WTC11 (cell line): ENCODE data around the gene BNIPL. TPM values are rescaled to one million over a fixed set of nuclear protein-coding genes. Genes with fewer than 3 reads are reported as not detected.

Experiments used
- ETV6 ChIP-seq: sonication (generic); formaldehyde crosslinking; IDR thresholded peaks from 2 replicates; pipeline ENCODE4 v1.8.1; 2022; ENCODE audit warnings: mild to moderate bottlenecking, missing genetic modification reagents
- GTF2I ChIP-seq: fragments of 250-450 bp; sonication (Bioruptor Pico); conservative IDR thresholded peaks from 2 replicates; pipeline ENCODE4 v1.4.0; 2021; ENCODE audit warnings: mild to moderate bottlenecking
- IRF2 ChIP-seq: sonication (generic); formaldehyde crosslinking; IDR thresholded peaks from 2 replicates; pipeline ENCODE4 v1.8.0; 2022; ENCODE audit warnings: low read depth, missing genetic modification reagents, borderline replicate concordance
- NR2C2 ChIP-seq: sonication (generic); formaldehyde crosslinking; IDR thresholded peaks from 2 replicates; pipeline ENCODE4 v1.8.0; 2022; ENCODE audit warnings: mild to moderate bottlenecking, missing genetic modification reagents
- PRRX2 ChIP-seq: fragments of 250-450 bp; sonication (Bioruptor Pico); IDR thresholded peaks from 2 replicates; pipeline ENCODE4 v1.8.0; 2021; ENCODE audit warnings: mild to moderate bottlenecking
- SMAD3 ChIP-seq: sonication (generic); formaldehyde crosslinking; IDR thresholded peaks from 2 replicates; pipeline ENCODE4 v1.8.0; 2022; ENCODE audit warnings: missing genetic modification reagents, mild to moderate bottlenecking, borderline replicate concordance
- TCF7 ChIP-seq: sonication (generic); formaldehyde crosslinking; IDR thresholded peaks from 2 replicates; pipeline ENCODE4 v1.8.0; 2022; ENCODE audit warnings: mild to moderate bottlenecking, low read depth, missing genetic modification reagents, moderate library complexity
- ZBTB21 ChIP-seq: sonication (generic); formaldehyde crosslinking; IDR thresholded peaks from 2 replicates; pipeline ENCODE4 v1.8.1; 2023; ENCODE audit warnings: mild to moderate bottlenecking, missing genetic modification reagents, borderline replicate concordance
- ZNF138 ChIP-seq: sonication (generic); formaldehyde crosslinking; conservative IDR thresholded peaks from 2 replicates; pipeline ENCODE4 v1.8.1; 2022; ENCODE audit warnings: mild to moderate bottlenecking, moderate library complexity, missing genetic modification reagents
- ZNF219 ChIP-seq: sonication (generic); formaldehyde crosslinking; IDR thresholded peaks from 2 replicates; pipeline ENCODE4 v1.8.0; 2023; ENCODE audit warnings: missing genetic modification reagents, mild to moderate bottlenecking, borderline replicate concordance
- ZNF232 ChIP-seq: sonication (generic); formaldehyde crosslinking; IDR thresholded peaks from 2 replicates; pipeline ENCODE4 v1.8.0; 2022; ENCODE audit warnings: mild to moderate bottlenecking, missing genetic modification reagents
- ZNF396 ChIP-seq: fragments of 250-450 bp; sonication (Bioruptor Pico); IDR thresholded peaks from 2 replicates; pipeline ENCODE4 v1.8.0; 2021; ENCODE audit warnings: mild to moderate bottlenecking, moderate library complexity, borderline replicate concordance
- total RNA-seq: library from RNA; stranded (reverse); gene quantifications from 3 replicates; pipeline ENCODE4 v1.2.3, GENCODE V29; 2021
- TF ChIP-seq, protein P1 (sequence below): sonication (generic); formaldehyde crosslinking; IDR thresholded peaks from 2 replicates; pipeline ENCODE4 v1.8.0; 2022; ENCODE audit warnings: mild to moderate bottlenecking, missing genetic modification reagents
- TF ChIP-seq, protein P2 (sequence below): sonication (generic); formaldehyde crosslinking; IDR thresholded peaks from 2 replicates; pipeline ENCODE4 v1.8.1; 2023; ENCODE audit warnings: mild to moderate bottlenecking, moderate library complexity, missing genetic modification reagents
- TF ChIP-seq, protein P3 (sequence below): fragments of 250-450 bp; sonication (Bioruptor Pico); IDR thresholded peaks from 2 replicates; pipeline ENCODE4 v1.9.0; 2021; ENCODE audit warnings: moderate library complexity, mild to moderate bottlenecking, inconsistent platforms, borderline replicate concordance
- TF ChIP-seq, protein P4 (sequence below): sonication (generic); formaldehyde crosslinking; IDR thresholded peaks from 2 replicates; pipeline ENCODE4 v1.8.1; 2023; ENCODE audit warnings: mild to moderate bottlenecking, missing genetic modification reagents, borderline replicate concordance
- TF ChIP-seq, protein P5 (sequence below): sonication (generic); formaldehyde crosslinking; IDR thresholded peaks from 2 replicates; pipeline ENCODE4 v1.8.0; 2022; ENCODE audit warnings: missing genetic modification reagents
- TF ChIP-seq, protein P6 (sequence below): sonication (generic); formaldehyde crosslinking; IDR thresholded peaks from 2 replicates; pipeline ENCODE4 v1.8.1; 2022; ENCODE audit warnings: low read depth, mild to moderate bottlenecking, moderate library complexity, missing genetic modification reagents, borderline replicate concordance
- TF ChIP-seq, protein P7 (sequence below): sonication (generic); formaldehyde crosslinking; IDR thresholded peaks from 2 replicates; pipeline ENCODE4 v1.8.1; 2023; ENCODE audit warnings: mild to moderate bottlenecking, missing genetic modification reagents

BNIPL gene
- total RNA-seq, 1 experiment from 2014 or later, result 3.8 TPM

DNA sequence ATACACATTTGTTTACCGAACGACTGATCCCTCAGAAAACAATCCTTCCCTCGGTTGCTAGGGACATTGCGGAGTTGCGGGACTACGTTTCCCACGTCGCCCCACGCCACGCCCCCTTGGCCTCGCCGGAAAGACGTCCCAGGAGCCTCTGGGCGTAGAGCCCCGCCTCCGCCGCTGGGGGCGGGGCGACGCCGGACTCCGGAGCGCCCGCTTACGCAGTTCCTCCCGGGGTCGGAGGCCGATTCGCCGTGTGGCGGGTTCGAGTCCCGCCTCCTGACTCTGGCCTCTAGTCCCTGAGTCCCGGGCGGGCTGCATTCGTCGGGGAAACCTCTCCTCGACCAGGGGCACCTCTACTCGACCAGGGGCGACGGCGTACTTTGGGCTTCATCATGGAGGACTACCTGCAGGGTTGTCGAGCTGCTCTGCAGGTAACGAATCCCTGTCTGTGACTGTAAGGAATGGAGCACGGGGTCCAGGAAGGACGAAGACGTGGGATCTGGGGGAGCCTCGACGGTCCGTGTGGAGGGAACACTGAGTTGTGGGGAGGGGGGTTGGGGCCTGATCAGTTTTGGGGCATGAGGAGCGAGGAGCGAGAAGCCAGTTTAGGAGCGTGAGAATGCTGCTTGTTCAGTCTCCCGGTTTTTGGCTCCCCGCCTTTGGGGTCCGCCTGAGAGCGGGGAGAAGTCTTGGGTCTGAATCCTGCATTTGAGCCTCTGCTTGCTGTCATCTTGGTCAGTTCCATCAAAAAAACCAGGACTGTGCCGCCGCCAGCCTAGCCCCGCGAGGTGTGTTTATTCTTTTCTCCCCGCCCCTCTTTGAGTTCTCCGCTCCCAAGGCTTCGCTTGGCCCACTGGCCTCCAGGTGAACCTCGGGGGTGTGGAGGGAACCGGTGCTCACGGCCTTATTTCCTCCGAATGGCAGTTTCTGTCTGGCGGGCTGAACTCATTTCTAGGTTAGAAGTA lies 27.9 kb upstream of the BNIPL start, which contains the start of gene PRUNE1 (continued):
- TF ChIP-seq, protein P1, sequence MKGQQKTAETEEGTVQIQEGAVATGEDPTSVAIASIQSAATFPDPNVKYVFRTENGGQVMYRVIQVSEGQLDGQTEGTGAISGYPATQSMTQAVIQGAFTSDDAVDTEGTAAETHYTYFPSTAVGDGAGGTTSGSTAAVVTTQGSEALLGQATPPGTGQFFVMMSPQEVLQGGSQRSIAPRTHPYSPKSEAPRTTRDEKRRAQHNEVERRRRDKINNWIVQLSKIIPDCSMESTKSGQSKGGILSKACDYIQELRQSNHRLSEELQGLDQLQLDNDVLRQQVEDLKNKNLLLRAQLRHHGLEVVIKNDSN (CRISPR knock-in tag), result no peak
- TF ChIP-seq ETV6, result peak; percentile 55; the same call in 1 of the 2 replicates
- TF ChIP-seq, protein P2, sequence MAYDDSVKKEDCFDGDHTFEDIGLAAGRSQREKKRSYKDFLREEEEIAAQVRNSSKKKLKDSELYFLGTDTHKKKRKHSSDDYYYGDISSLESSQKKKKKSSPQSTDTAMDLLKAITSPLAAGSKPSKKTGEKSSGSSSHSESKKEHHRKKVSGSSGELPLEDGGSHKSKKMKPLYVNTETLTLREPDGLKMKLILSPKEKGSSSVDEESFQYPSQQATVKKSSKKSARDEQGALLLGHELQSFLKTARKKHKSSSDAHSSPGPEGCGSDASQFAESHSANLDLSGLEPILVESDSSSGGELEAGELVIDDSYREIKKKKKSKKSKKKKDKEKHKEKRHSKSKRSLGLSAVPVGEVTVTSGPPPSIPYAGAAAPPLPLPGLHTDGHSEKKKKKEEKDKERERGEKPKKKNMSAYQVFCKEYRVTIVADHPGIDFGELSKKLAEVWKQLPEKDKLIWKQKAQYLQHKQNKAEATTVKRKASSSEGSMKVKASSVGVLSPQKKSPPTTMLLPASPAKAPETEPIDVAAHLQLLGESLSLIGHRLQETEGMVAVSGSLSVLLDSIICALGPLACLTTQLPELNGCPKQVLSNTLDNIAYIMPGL (CRISPR knock-in tag), result peak; percentile 79; the same call in 1 of the 2 replicates
- TF ChIP-seq ZNF396 (CRISPR knock-in tag), result no peak
- no peak for TF ChIP-seq TCF7 (CRISPR knock-in tag)
- no peak for TF ChIP-seq GTF2I (CRISPR knock-in tag)
- TF ChIP-seq, protein P3, sequence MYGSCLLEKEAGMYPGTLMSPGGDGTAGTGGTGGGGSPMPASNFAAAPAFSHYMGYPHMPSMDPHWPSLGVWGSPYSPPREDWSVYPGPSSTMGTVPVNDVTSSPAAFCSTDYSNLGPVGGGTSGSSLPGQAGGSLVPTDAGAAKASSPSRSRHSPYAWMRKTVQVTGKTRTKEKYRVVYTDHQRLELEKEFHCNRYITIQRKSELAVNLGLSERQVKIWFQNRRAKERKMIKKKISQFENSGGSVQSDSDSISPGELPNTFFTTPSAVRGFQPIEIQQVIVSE (CRISPR knock-in tag), result no peak
- TF ChIP-seq NR2C2 (CRISPR knock-in tag), result no peak
- TF ChIP-seq ZNF232 (CRISPR knock-in tag), result no peak
- TF ChIP-seq SMAD3 (CRISPR knock-in tag), result no peak
- TF ChIP-seq, protein P4, sequence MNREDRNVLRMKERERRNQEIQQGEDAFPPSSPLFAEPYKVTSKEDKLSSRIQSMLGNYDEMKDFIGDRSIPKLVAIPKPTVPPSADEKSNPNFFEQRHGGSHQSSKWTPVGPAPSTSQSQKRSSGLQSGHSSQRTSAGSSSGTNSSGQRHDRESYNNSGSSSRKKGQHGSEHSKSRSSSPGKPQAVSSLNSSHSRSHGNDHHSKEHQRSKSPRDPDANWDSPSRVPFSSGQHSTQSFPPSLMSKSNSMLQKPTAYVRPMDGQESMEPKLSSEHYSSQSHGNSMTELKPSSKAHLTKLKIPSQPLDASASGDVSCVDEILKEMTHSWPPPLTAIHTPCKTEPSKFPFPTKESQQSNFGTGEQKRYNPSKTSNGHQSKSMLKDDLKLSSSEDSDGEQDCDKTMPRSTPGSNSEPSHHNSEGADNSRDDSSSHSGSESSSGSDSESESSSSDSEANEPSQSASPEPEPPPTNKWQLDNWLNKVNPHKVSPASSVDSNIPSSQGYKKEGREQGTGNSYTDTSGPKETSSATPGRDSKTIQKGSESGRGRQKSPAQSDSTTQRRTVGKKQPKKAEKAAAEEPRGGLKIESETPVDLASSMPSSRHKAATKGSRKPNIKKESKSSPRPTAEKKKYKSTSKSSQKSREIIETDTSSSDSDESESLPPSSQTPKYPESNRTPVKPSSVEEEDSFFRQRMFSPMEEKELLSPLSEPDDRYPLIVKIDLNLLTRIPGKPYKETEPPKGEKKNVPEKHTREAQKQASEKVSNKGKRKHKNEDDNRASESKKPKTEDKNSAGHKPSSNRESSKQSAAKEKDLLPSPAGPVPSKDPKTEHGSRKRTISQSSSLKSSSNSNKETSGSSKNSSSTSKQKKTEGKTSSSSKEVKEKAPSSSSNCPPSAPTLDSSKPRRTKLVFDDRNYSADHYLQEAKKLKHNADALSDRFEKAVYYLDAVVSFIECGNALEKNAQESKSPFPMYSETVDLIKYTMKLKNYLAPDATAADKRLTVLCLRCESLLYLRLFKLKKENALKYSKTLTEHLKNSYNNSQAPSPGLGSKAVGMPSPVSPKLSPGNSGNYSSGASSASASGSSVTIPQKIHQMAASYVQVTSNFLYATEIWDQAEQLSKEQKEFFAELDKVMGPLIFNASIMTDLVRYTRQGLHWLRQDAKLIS, result no peak
- TF ChIP-seq PRRX2 (CRISPR knock-in tag), result no peak
- TF ChIP-seq, protein P5, sequence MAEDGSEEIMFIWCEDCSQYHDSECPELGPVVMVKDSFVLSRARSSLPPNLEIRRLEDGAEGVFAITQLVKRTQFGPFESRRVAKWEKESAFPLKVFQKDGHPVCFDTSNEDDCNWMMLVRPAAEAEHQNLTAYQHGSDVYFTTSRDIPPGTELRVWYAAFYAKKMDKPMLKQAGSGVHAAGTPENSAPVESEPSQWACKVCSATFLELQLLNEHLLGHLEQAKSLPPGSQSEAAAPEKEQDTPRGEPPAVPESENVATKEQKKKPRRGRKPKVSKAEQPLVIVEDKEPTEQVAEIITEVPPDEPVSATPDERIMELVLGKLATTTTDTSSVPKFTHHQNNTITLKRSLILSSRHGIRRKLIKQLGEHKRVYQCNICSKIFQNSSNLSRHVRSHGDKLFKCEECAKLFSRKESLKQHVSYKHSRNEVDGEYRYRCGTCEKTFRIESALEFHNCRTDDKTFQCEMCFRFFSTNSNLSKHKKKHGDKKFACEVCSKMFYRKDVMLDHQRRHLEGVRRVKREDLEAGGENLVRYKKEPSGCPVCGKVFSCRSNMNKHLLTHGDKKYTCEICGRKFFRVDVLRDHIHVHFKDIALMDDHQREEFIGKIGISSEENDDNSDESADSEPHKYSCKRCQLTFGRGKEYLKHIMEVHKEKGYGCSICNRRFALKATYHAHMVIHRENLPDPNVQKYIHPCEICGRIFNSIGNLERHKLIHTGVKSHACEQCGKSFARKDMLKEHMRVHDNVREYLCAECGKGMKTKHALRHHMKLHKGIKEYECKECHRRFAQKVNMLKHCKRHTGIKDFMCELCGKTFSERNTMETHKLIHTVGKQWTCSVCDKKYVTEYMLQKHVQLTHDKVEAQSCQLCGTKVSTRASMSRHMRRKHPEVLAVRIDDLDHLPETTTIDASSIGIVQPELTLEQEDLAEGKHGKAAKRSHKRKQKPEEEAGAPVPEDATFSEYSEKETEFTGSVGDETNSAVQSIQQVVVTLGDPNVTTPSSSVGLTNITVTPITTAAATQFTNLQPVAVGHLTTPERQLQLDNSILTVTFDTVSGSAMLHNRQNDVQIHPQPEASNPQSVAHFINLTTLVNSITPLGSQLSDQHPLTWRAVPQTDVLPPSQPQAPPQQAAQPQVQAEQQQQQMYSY (CRISPR knock-in tag), result no peak
- TF ChIP-seq, protein P6, sequence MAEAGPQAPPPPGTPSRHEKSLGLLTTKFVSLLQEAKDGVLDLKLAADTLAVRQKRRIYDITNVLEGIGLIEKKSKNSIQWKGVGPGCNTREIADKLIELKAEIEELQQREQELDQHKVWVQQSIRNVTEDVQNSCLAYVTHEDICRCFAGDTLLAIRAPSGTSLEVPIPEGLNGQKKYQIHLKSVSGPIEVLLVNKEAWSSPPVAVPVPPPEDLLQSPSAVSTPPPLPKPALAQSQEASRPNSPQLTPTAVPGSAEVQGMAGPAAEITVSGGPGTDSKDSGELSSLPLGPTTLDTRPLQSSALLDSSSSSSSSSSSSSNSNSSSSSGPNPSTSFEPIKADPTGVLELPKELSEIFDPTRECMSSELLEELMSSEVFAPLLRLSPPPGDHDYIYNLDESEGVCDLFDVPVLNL (CRISPR knock-in tag), result no peak
- no peak for TF ChIP-seq ZBTB21 (CRISPR knock-in tag)
- TF ChIP-seq ZNF138 (CRISPR knock-in tag), result no peak
- no peak for TF ChIP-seq IRF2
- TF ChIP-seq, protein P7, sequence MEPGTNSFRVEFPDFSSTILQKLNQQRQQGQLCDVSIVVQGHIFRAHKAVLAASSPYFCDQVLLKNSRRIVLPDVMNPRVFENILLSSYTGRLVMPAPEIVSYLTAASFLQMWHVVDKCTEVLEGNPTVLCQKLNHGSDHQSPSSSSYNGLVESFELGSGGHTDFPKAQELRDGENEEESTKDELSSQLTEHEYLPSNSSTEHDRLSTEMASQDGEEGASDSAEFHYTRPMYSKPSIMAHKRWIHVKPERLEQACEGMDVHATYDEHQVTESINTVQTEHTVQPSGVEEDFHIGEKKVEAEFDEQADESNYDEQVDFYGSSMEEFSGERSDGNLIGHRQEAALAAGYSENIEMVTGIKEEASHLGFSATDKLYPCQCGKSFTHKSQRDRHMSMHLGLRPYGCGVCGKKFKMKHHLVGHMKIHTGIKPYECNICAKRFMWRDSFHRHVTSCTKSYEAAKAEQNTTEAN, result no peak; the same call in 1 of the 2 replicates
- no peak for TF ChIP-seq ZNF219 (CRISPR knock-in tag)
